K562 (cell line): ENCODE measurements around the gene TNNT1. TPM values are rescaled to one million over a fixed set of nuclear protein-coding genes. Genes with fewer than 3 reads are reported as not detected.
"Not testable (repeated sequence)": the region's sequence is repeated elsewhere in the genome, so short reads cannot be mapped to it uniquely, and the experiment has no call there.

Experiments used
- ATAC-seq: fragments of 200-7000 bp; cut with Tn5 transposase; 3 replicates; pipeline ENCODE4 v1.9.1; 2020; ENCODE audit warnings: moderate library complexity
- BruUV-seq: library from RNA; stranded (reverse); fragments of 400-500 nt; replicated peaks from 2 replicates; lab custom pipeline; 2021; lab: Mats Ljungman, UMichigan
- CTCF ChIA-PET: fragments of 300-600 bp; formaldehyde crosslinking; extraction: SDS; loops from one replicate; lab custom pipeline; 2021; ENCODE audit warnings: low intra/inter-chr PET ratio; lab: Yijun Ruan, JAX
- POLR2A ChIA-PET: fragments of 300-600, 350-650 bp; sonication (Branson Sonifier 250); formaldehyde crosslinking; extraction: SDS; loops from one replicate; lab custom pipeline; 2021; ENCODE audit warnings: antibody characterized with exemption, inconsistent platforms; lab: Yijun Ruan, JAX
- DNase-seq, 4 experiments: peaks; one replicate each; pipeline versions ENCODE4 v3.0.0 to v3.0.0-alpha.2; 2011 to 2018; ENCODE audit warnings: low spot score in 3 of 4, mixed read lengths in 3 of 4; ENCODE audit errors: extremely low read depth in 1 of 4
- FAIRE-seq: peaks from 2 replicates; lab custom pipeline; 2011; peaks lifted over from hg19 to GRCh38; lab: Jason Lieb, UNC
- H2AFZ ChIP-seq: 2 replicates; pipeline ENCODE4 v1.6.0; 2011; ENCODE audit warnings: low read depth, low read length, control low read depth, inconsistent platforms
- H3K27ac ChIP-seq: fragments of 200-600 bp; 3 replicates; pipeline ENCODE4 v1.8.0; 2011; ENCODE audit warnings: low read depth, mild to moderate bottlenecking, control low read depth, inconsistent platforms, low read length, moderate library complexity, mixed read lengths; ENCODE audit errors: extremely low read depth
- H3K27me3 ChIP-seq, 2 experiments: fragments of 300-600 bp in 1 of 2; 2 replicates in 1 of 2; 3 replicates in 1 of 2; pipeline versions ENCODE4 v1.6.0 to v1.8.0; 2011; ENCODE audit warnings: inconsistent platforms in 2 of 2, low read length in 2 of 2, mild to moderate bottlenecking in 1 of 2, mixed read lengths in 1 of 2, moderate library complexity in 1 of 2; ENCODE audit not compliant: control insufficient read depth in 2 of 2, insufficient read depth in 2 of 2
- H3K36me3 ChIP-seq: fragments of 300-600 bp; 3 replicates; pipeline ENCODE4 v1.8.0; 2011; ENCODE audit warnings: mild to moderate bottlenecking, low read length, inconsistent platforms; ENCODE audit not compliant: control insufficient read depth, insufficient read depth
- H3K4me1 ChIP-seq, 2 experiments: fragments of 200-600 bp in 1 of 2; replicated peaks in 1 of 2; 2 replicates in 1 of 2; 3 replicates in 1 of 2; pipeline versions ENCODE4 v1.5.1 to v1.8.0; 2011; ENCODE audit warnings: inconsistent platforms in 2 of 2, low read length in 2 of 2, mild to moderate bottlenecking in 1 of 2, mixed read lengths in 1 of 2, moderate library complexity in 1 of 2; ENCODE audit not compliant: control insufficient read depth in 2 of 2, insufficient read depth in 2 of 2
- H3K4me2 ChIP-seq: 2 replicates; pipeline ENCODE4 v1.6.1; 2011; ENCODE audit warnings: low read length, control low read depth, inconsistent platforms, mixed read lengths; ENCODE audit not compliant: insufficient read depth
- H3K4me3 ChIP-seq: fragments of 200-600 bp; sonication (generic), shearing (Covaris generic); 2 replicates; pipeline ENCODE4 v1.5.1; 2016; ENCODE audit warnings: control low read depth, inconsistent platforms
- H3K79me2 ChIP-seq: fragments of 200-600 bp; 3 replicates; pipeline ENCODE4 v1.8.0; 2011; ENCODE audit warnings: low read length, inconsistent platforms; ENCODE audit not compliant: control insufficient read depth, insufficient read depth
- H3K9ac ChIP-seq, 2 experiments: 2 replicates each; pipeline versions ENCODE4 v1.6.0 to v1.6.1; 2011; ENCODE audit warnings: low read depth in 2 of 2, low read length in 2 of 2, control low read depth in 1 of 2, inconsistent platforms in 1 of 2, mild to moderate bottlenecking in 1 of 2, mixed read lengths in 1 of 2; ENCODE audit not compliant: insufficient read depth in 1 of 2
- H3K9me1 ChIP-seq: one replicate; pipeline ENCODE4 v1.6.0; 2011; ENCODE audit warnings: inconsistent platforms, mild to moderate bottlenecking, low read length, moderate library complexity; ENCODE audit not compliant: control insufficient read depth, insufficient read depth
- H3K9me3 ChIP-seq: replicated peaks from 2 replicates; pipeline ENCODE4 v1.5.1; 2011; ENCODE audit warnings: low read depth, low read length, inconsistent platforms; ENCODE audit not compliant: control insufficient read depth, insufficient read depth
- H4K20me1 ChIP-seq: replicated peaks from 2 replicates; pipeline ENCODE4 v1.6.1; 2011; ENCODE audit warnings: low read length, inconsistent platforms, mixed read lengths; ENCODE audit not compliant: control insufficient read depth, insufficient read depth
- ETV5 ChIP-seq: sonication (generic); formaldehyde crosslinking; IDR thresholded peaks from 2 replicates; pipeline ENCODE4 v1.4.0; 2020; ENCODE audit warnings: low read depth, mild to moderate bottlenecking, missing genetic modification reagents
- YY1 ChIP-seq, 3 experiments: IDR thresholded peaks; 2 replicates each; pipeline ENCODE4 v1.6.1; 2011; ENCODE audit warnings: low read length in 2 of 3, mild to moderate bottlenecking in 2 of 3, moderate library complexity in 2 of 3, borderline replicate concordance in 1 of 3, control low read depth in 1 of 3, low read depth in 1 of 3; ENCODE audit not compliant: insufficient read depth in 3 of 3, insufficient replicate concordance in 2 of 3, control insufficient read depth in 1 of 3, insufficient read length in 1 of 3; ENCODE audit errors: extremely low read depth in 1 of 3
- ZNF263 ChIP-seq: sonication (generic); formaldehyde crosslinking; IDR thresholded peaks from 2 replicates; pipeline ENCODE4 v1.8.0; 2022; ENCODE audit warnings: mild to moderate bottlenecking, missing genetic modification reagents, borderline replicate concordance
- WGBS: fragments of 100-300 bp; shearing (Covaris generic); methylation state at CpG from one replicate; pipeline ENCODE4 v1.1.6; 2016; ENCODE audit warnings: low coverage, mixed read lengths; ENCODE audit not compliant: insufficient coverage; ENCODE audit errors: missing lambda C conversion rate; 5-methylcytosine and 5-hydroxymethylcytosine counted together
- in situ Hi-C: fragments of 300-500 bp; cut with MboI; formaldehyde crosslinking; loops from 4 replicates; pipeline ENCODE4 v1.15.0; 2018; ENCODE audit warnings: inconsistent platforms, mixed read lengths
- intact Hi-C: fragments of 100-400 bp; cut with micrococcal nuclease; formaldehyde crosslinking; loops from 2 replicates; pipeline ENCODE4 v1.14.2; 2022
- polyA plus RNA-seq, 8 experiments: library from polyadenylated mRNA; depleted of rRNA in 4 of 8; stranded (reverse) in 5 of 8; unstranded in 3 of 8; fragments of >200 nt; fragmentation: Nextera tagmentation in 2 of 8; fragmentation: Illumina TruSeq in 1 of 8; extraction: Ambion mirVana in 2 of 8; extraction: Trizol in 1 of 8; gene quantifications; 2 replicates each; pipeline versions ENCODE4 v1.2.1 to v1.2.3, GENCODE V29; 2011 to 2014; ENCODE audit warnings: inconsistent platforms in 1 of 8, missing spikeins in 1 of 8
- total RNA-seq, 7 experiments: library from RNA; depleted of rRNA in 6 of 7; stranded (reverse); fragments of >200 nt in 6 of 7; fragmentation: Illumina TruSeq in 2 of 7; extraction: Trizol in 2 of 7; gene quantifications; 2 replicates each; pipeline versions ENCODE4 v1.2.1 to v1.2.3, GENCODE V29; 2011 to 2021; ENCODE audit warnings: low replicate concordance in 1 of 7

Gene TNNT1
- total and polyA plus RNA-seq, 9 of the 15 experiments (the other 6 are each of a cell fraction or from before 2014, with no cell fraction given), result 31.8 to 390 (median 227) TPM

- not testable (repeated sequence) for H3K9me3 ChIP-seq, H3K9me1 ChIP-seq, FAIRE-seq, DNase-seq, ATAC-seq, H3K27me3 ChIP-seq, H4K20me1 ChIP-seq
- Histone ChIP-seq H3K36me3 (peaks cover 18% of the 10 kb centered on the region; the same call in 2 of the 3 replicates), H3K9ac (peak overlapping the region; percentile 67 to 94), H3K4me2 (peak overlapping the region; percentile 77), H3K27ac (peak overlapping the region; percentile 69), H3K79me2 (peaks cover 14% of the 10 kb centered on the region), H3K4me1 (peaks cover 40 to 64% of the 10 kb centered on the region in 2 experiments), H3K4me3 (peak overlapping the region; percentile 56), H2AFZ (peak overlapping the region; percentile 63)
- in situ Hi-C loops, result loop anchor here (25.0 kb wide), 1 partner anchor 982 kb away; the partner anchor contains the start of gene ZNF444
- CTCF ChIA-PET, result interaction anchor here (1.2 kb wide), 1 partner anchor 9 kb away, joined by 4 read pairs; no protein-coding TSS in a partner anchor
- WGBS, result 6% methylated on average over 5 of the region's 5 CpGs
- TF ChIP-seq ETV5 (CRISPR knock-in tag) (0 out of 2 replicates have a peak, but pooled peaks have one; percentile 6), YY1 (IDR thresholded peaks at IDR 0.05; ENCODE audit: borderline replicate concordance in 1 of 3, control insufficient read depth in 1 of 3, extremely low read depth in 1 of 3, insufficient read depth in 3 of 3, insufficient read length in 1 of 3, insufficient replicate concordance in 2 of 3, low read depth in 1 of 3, low read length in 2 of 3) (peak in 1 of 3 experiments; percentile 53), ZNF263 (CRISPR knock-in tag) (0 out of 2 replicates have a peak, but pooled peaks have one; percentile 14)
- intact Hi-C loops, result loop anchor here (10.0 kb wide), 1 partner anchor 349 kb away; no protein-coding TSS in a partner anchor
- POLR2A ChIA-PET, result interaction anchor here (0.5 to 1.3 kb wide), 4 partner anchors 9 to 342 kb away, joined by 3 to 7 read pairs (median 3); no protein-coding TSS in a partner anchor
- TSS peak; percentile 40 for BruUV-seq
Observed at GRCh38 chr19:55155784-55156183, 6.8 kb upstream of the TNNT1 start.
